ENCODE measurements around the gene SMIM23. TPM values are rescaled to one million over a fixed set of nuclear protein-coding genes. Genes with fewer than 3 reads are reported as not detected.

The SMIM23 gene
- total and polyA plus RNA-seq, 2 experiments from 2014 or later = not detected

DNA sequence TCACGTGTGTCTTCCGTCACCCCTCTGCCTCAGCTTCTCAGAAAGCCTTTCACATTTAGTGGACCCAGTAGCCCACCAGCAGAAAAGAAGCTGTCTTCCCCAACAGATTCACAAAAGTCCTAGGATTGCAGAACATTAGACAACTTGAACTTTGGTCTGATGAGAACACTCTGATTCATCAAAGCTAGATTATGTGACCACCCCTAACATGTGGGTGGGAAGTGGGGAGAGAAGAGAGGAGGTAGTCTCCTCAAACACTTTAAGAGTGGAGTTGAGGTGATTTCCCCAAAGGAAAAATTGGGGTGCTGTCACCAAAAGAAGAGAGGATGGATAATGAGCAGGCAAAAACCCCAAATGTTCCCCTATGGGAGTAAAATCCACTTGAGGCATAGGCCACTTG lies 41.4 kb upstream of the SMIM23 start (continued):
- TF ChIP-seq ZNF462 (CRISPR knock-in tag; IDR thresholded peaks at IDR 0.05) (no peak), ZNF114 (CRISPR knock-in tag; IDR thresholded peaks at IDR 0.05) (no peak), NANOG (IDR thresholded peaks at IDR 0.05; ENCODE audit: borderline replicate concordance) (no peak)

DNA sequence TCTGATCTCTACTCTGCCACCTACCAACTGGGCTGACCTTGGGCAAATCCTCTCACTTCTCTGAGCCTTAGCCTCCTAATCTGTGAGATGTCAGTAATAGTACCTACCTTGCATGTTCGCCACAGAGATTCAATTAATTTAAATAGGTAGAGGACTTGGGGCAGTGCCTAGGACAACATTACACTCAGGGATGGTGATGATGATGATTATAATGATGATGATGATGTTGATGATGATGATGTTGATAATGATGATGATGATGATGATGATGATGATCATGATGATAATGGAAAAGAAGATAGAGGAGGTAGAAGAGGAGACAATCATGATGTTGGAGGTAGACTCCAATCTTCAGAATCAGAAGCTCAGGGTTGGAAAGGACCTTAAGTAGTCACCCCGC lies 40.7 kb upstream of the SMIM23 start:
- H3K36me3 Mint-ChIP-seq (ENCODE audit: low read depth) = no peaks in the 10 kb centered on the region
- Histone ChIP-seq H3K4me2 (no peak overlapping the region), H3K27me3 (ENCODE audit: insufficient read depth) (no peaks in the 10 kb centered on the region), H3K27ac (ENCODE audit: low read depth) (no peak overlapping the region), H3K79me2 (replicated peaks; ENCODE audit: insufficient read depth) (no peaks in the 10 kb centered on the region), H3K9me2 (ENCODE audit: insufficient read depth) (peaks cover 17% of the 10 kb centered on the region), H3K4me3 (no peak overlapping the region), H3K4me1 (ENCODE audit: insufficient read depth) (no peaks in the 10 kb centered on the region), H3K36me3 (ENCODE audit: insufficient read depth) (no peaks in the 10 kb centered on the region), H4K20me1 (replicated peaks; ENCODE audit: insufficient read depth) (no peaks in the 10 kb centered on the region), H3F3A (replicated peaks; ENCODE audit: low read depth) (no peaks in the 10 kb centered on the region), H2AFZ (no peak overlapping the region)
- H3K27ac Mint-ChIP-seq = no peak overlapping the region
- ATAC-seq (no peak), DNase-seq (ENCODE audit: low spot score) (no peak)
- H3K4me3 Mint-ChIP-seq = no peak overlapping the region
- H3K27me3 Mint-ChIP-seq (ENCODE audit: insufficient read depth, low read depth, poor library complexity) = peaks cover 6% of the 10 kb centered on the region
- peaks cover 2% of the 10 kb centered on the region for H3K4me1 Mint-ChIP-seq
- no peaks in the 10 kb centered on the region; the same call in 2 of the 3 replicates for H3K9me3 Mint-ChIP-seq
- TF ChIP-seq CREB1 (CRISPR knock-in tag; IDR thresholded peaks at IDR 0.05; ENCODE audit: low read depth) = no peak

DNA sequence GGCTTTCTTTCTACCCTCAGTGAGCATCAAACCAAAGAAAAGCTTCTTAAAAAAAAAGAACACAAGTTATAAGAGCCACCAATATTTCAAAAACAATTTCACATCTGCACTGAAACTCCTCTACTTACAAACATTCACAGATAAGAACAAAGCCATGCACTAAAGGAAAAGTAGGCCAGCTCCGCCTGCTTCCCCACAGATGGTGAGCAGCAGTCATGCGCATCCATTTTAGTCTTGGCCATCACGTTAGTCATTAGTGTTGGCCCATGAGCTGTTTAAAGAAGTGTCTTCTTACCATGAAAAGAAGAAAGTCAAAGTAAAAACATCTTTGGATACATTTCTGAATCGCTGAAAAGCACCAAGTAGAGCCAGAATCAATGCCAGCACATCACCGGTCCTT lies 40.0 kb upstream of the SMIM23 start:
- no peaks in the 10 kb centered on the region for H3F3A ChIP-seq (replicated peaks; ENCODE audit: low read depth)
- H3K4me1 ChIP-seq (ENCODE audit: insufficient read depth) = no peaks in the 10 kb centered on the region
- no peaks in the 10 kb centered on the region for H3K36me3 ChIP-seq (ENCODE audit: insufficient read depth)
- no peak overlapping the region for H3K4me2 ChIP-seq
- Mint-ChIP-seq H3K27ac (no peak overlapping the region), H3K27me3 (ENCODE audit: insufficient read depth, low read depth, poor library complexity) (peaks cover 4% of the 10 kb centered on the region), H3K36me3 (ENCODE audit: low read depth) (no peaks in the 10 kb centered on the region), H3K4me3 (no peak overlapping the region), H3K4me1 (no peaks in the 10 kb centered on the region; the same call in 2 of the 3 replicates), H3K9me3 (no peaks in the 10 kb centered on the region; the same call in 2 of the 3 replicates)
- no peaks in the 10 kb centered on the region for H4K20me1 ChIP-seq (replicated peaks; ENCODE audit: insufficient read depth)
- H3K27ac ChIP-seq (ENCODE audit: low read depth) = no peak overlapping the region
- H3K4me3 ChIP-seq = no peak overlapping the region
- no peak overlapping the region for H2AFZ ChIP-seq
- H3K79me2 ChIP-seq (replicated peaks; ENCODE audit: insufficient read depth) = no peaks in the 10 kb centered on the region
- ATAC-seq = no peak
- H3K9me2 ChIP-seq (ENCODE audit: insufficient read depth) = peaks cover 17% of the 10 kb centered on the region
- DNase-seq (ENCODE audit: low spot score) = no peak
- no peaks in the 10 kb centered on the region for H3K27me3 ChIP-seq (ENCODE audit: insufficient read depth)
- TF ChIP-seq JUNB (IDR thresholded peaks at IDR 0.05; ENCODE audit: unreplicated experiment) (no peak), REST (IDR thresholded peaks at IDR 0.05; ENCODE audit: unreplicated experiment) (no peak), CREB1 (CRISPR knock-in tag; IDR thresholded peaks at IDR 0.05; ENCODE audit: low read depth) (no peak), ZNF331 (CRISPR knock-in tag; IDR thresholded peaks at IDR 0.05; ENCODE audit: low read depth) (no peak), EZH2phosphoT487 (IDR thresholded peaks at IDR 0.05; ENCODE audit: unreplicated experiment) (no peak), STAT1 (IDR thresholded peaks at IDR 0.05; ENCODE audit: unreplicated experiment) (no peak), NANOG (IDR thresholded peaks at IDR 0.05; ENCODE audit: borderline replicate concordance) (no peak)
